Nephron (organoid): ENCODE results near the gene ZNF678.

Source experiments
- H3K27ac Mint-ChIP-seq, 3 experiments: 2 replicates each; pipeline ENCODE4 v1.8.0; 2020; ENCODE audit warnings: mixed read lengths in 3 of 3, mild to moderate bottlenecking in 2 of 3, moderate library complexity in 1 of 3
- H3K27me3 Mint-ChIP-seq: 2 replicates; pipeline ENCODE4 v1.8.0; 2021; ENCODE audit warnings: low read depth, mild to moderate bottlenecking, moderate library complexity, mixed read lengths
- H3K36me3 Mint-ChIP-seq: 2 replicates; pipeline ENCODE4 v1.8.0; 2020; ENCODE audit warnings: low read depth, mixed read lengths
- H3K4me1 Mint-ChIP-seq: 2 replicates; pipeline ENCODE4 v1.8.0; 2020; ENCODE audit warnings: mixed read lengths
- H3K4me3 Mint-ChIP-seq, 3 experiments: 2 replicates each; pipeline ENCODE4 v1.8.0; 2020; ENCODE audit warnings: mild to moderate bottlenecking in 3 of 3, mixed read lengths in 3 of 3, moderate library complexity in 2 of 3
- H3K9me3 Mint-ChIP-seq: 2 replicates; pipeline ENCODE4 v1.8.0; 2020; ENCODE audit warnings: mixed read lengths
- TF ChIP-seq, protein P1 (sequence below), 3 experiments: fragments of 200-600 bp; sonication (generic); IDR thresholded peaks; one replicate each; pipeline ENCODE4 v1.5.0; 2021; ENCODE audit warnings: antibody characterized with exemption in 3 of 3; ENCODE audit not compliant: unreplicated experiment in 3 of 3

Gene ZNF678

DNA sequence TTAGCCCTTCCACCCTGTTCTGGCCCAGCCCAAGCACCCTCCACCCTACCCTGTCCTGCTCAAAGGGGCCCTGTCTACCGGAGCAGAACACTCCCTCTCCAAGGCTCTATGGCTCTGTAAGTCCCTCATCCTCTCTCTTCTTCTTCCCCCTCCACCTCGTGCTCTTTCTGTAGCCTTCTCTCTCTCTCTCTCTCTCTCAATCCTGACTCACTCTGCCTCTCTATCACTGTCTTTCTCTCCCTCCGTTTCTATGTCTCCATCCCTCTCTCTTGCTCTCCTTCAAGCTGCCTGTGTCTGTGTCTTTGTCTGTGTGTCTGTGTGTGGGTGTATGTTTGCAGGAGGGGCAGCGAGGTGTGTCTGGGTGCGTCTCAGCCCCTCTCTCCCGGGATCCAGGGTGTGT lies 1.3 kb upstream of the ZNF678 start:
- Mint-ChIP-seq H3K9me3 (peaks cover 21% of the 10 kb centered on the region), H3K27ac (peak overlapping the region in 2 of 3 experiments; percentile 13 to 39), H3K36me3 (peaks cover 35% of the 10 kb centered on the region), H3K27me3 (peaks cover 5% of the 10 kb centered on the region), H3K4me1 (peaks cover 8% of the 10 kb centered on the region), H3K4me3 (peak overlapping the region; percentile 51 to 98 (median 64))
- TF ChIP-seq, protein P1, sequence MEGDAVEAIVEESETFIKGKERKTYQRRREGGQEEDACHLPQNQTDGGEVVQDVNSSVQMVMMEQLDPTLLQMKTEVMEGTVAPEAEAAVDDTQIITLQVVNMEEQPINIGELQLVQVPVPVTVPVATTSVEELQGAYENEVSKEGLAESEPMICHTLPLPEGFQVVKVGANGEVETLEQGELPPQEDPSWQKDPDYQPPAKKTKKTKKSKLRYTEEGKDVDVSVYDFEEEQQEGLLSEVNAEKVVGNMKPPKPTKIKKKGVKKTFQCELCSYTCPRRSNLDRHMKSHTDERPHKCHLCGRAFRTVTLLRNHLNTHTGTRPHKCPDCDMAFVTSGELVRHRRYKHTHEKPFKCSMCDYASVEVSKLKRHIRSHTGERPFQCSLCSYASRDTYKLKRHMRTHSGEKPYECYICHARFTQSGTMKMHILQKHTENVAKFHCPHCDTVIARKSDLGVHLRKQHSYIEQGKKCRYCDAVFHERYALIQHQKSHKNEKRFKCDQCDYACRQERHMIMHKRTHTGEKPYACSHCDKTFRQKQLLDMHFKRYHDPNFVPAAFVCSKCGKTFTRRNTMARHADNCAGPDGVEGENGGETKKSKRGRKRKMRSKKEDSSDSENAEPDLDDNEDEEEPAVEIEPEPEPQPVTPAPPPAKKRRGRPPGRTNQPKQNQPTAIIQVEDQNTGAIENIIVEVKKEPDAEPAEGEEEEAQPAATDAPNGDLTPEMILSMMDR (IDR thresholded peaks at IDR 0.05; ENCODE audit: unreplicated experiment in 3 of 3): no peak

DNA sequence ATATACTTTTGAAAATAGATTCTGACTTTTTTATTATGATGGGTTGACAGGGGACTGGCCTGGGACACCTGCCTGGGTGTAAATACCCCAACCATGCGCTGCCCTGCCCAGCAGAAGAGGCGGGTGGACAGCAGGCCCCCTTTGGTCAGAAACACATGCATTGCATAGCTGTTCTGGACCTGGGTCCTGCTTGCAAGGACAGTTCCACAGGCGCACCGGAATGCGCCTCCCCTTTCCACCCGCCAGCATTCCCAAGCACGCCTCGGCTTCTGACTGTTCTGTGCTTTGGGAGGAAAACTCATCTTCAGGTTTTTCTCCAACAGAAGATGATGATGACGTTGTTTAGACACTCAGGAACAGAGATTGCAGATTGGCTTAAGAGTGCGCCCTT lies 428 bp upstream of the ZNF678 start:
- TF ChIP-seq, protein P1 (IDR thresholded peaks at IDR 0.05; ENCODE audit: unreplicated experiment in 3 of 3): no peak
- Mint-ChIP-seq H3K27ac (peak overlapping the region; percentile 95 to 100 (median 100)), H3K4me3 (peak overlapping the region; percentile 96 to 99 (median 98)), H3K36me3 (peaks cover 43% of the 10 kb centered on the region), H3K27me3 (peaks cover 5% of the 10 kb centered on the region), H3K4me1 (peaks cover 12% of the 10 kb centered on the region), H3K9me3 (peaks cover 27% of the 10 kb centered on the region)

DNA sequence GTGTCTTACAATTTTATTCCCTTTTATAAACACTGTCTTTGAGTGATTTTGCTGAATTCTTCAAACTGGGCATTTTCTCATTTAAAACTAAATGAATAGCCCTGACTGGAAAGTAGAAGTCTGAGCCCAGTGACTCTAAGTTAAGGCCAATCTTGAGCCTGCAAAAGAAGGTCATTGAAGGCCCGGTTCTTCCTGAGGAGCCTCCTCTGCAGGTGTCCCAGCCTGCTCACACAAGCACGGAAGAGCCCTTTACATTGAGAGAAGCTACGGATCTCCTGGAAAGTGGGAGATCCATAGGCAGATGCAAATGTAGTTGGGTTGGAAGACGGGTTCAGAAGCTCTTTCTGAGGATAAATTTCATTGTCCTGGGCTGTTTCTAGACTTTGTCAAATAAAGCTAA lies 3.9 kb downstream of the ZNF678 start:
- Mint-ChIP-seq H3K36me3 (peaks cover 77% of the 10 kb centered on the region), H3K4me3 (peak overlapping the region; percentile 27 to 51 (median 37)), H3K9me3 (peaks cover 42% of the 10 kb centered on the region), H3K27me3 (peaks cover 1% of the 10 kb centered on the region), H3K4me1 (peaks cover 18% of the 10 kb centered on the region), H3K27ac (peak overlapping the region in 1 of 3 experiments; percentile 55)
- TF ChIP-seq, protein P1 (IDR thresholded peaks at IDR 0.05; ENCODE audit: unreplicated experiment in 3 of 3): no peak

DNA sequence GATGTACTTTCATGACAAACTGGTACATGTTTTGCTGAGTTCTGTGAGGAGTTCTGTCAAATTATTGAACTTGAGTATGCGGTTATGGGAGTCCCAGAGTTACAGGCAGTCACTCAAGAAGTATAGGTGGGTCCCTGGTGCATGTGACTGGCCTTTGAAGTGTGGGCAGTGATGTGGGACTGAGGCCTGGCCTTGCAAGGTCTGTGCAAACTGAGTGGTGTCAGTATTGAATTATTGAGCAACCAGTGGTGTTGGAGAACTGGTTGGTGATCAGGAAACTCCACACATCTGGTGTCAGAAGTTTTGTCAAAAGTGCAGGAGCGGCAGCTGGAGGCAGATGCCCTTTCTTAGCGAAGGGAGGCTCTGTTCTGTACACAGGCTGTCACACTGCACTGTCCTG lies 5.2 kb downstream of the ZNF678 start:
- Mint-ChIP-seq H3K4me3 (no peak overlapping the region), H3K36me3 (peaks cover 84% of the 10 kb centered on the region), H3K4me1 (peaks cover 18% of the 10 kb centered on the region), H3K27ac (peak overlapping the region in 1 of 3 experiments; percentile 25), H3K9me3 (peaks cover 45% of the 10 kb centered on the region), H3K27me3 (no peaks in the 10 kb centered on the region)
- TF ChIP-seq, protein P1 (IDR thresholded peaks at IDR 0.05; ENCODE audit: unreplicated experiment in 3 of 3): no peak

DNA sequence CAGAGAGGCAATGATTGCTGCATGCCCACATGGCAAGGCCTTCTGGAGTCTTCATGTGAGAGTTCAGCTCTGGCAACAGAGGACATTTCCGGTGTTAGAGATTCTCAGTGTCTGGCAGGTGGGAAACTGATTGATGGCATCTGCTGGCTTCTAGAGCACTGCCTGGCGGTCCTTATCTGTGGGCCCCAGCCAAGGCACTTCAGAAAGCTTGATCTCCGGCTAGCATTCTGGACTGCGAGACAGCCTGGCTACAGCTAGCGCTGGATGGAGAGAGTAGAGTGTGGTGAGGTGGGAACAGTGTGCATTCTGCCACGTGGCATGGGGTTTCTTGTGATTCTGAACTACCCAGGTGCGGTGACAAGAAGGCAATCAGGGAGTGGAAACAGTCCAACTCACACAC lies 9.4 kb downstream of the ZNF678 start:
- H3K36me3 Mint-ChIP-seq: peaks cover 92% of the 10 kb centered on the region
- peaks cover 73% of the 10 kb centered on the region for H3K9me3 Mint-ChIP-seq
- TF ChIP-seq, protein P1 (IDR thresholded peaks at IDR 0.05; ENCODE audit: unreplicated experiment in 3 of 3): no peak
- H3K27ac Mint-ChIP-seq: no peak overlapping the region
- H3K4me1 Mint-ChIP-seq: peaks cover 8% of the 10 kb centered on the region
- H3K4me3 Mint-ChIP-seq: no peak overlapping the region
- H3K27me3 Mint-ChIP-seq: no peaks in the 10 kb centered on the region

DNA sequence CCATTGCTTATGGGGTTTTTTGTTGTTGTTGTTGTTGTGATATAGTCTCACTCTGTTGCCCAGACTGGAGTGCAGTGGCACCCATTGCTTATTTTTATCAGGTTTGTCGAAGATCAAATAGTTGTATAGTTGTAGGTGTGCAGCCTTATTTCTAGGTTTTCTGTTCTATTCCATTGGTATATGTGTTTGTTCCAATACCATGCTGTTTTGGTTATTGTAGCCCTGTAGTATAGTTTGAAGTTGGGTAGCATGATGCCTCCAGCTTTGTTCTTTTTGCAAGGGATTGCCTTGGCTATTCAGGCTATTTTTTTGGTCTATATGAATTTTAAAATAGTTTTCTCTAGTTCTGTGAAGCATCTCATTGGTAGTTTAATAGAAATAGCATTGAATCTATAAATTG lies 11.6 kb downstream of the ZNF678 start:
- no peaks in the 10 kb centered on the region for H3K27me3 Mint-ChIP-seq
- H3K27ac Mint-ChIP-seq: no peak overlapping the region
- no peaks in the 10 kb centered on the region for H3K4me1 Mint-ChIP-seq
- no peak overlapping the region for H3K4me3 Mint-ChIP-seq
- TF ChIP-seq, protein P1 (IDR thresholded peaks at IDR 0.05; ENCODE audit: unreplicated experiment in 3 of 3): no peak
- peaks cover 90% of the 10 kb centered on the region for H3K36me3 Mint-ChIP-seq
- H3K9me3 Mint-ChIP-seq: peaks cover 81% of the 10 kb centered on the region
